ENCODE data around the gene OOSP4A.

OOSP4A gene

DNA sequence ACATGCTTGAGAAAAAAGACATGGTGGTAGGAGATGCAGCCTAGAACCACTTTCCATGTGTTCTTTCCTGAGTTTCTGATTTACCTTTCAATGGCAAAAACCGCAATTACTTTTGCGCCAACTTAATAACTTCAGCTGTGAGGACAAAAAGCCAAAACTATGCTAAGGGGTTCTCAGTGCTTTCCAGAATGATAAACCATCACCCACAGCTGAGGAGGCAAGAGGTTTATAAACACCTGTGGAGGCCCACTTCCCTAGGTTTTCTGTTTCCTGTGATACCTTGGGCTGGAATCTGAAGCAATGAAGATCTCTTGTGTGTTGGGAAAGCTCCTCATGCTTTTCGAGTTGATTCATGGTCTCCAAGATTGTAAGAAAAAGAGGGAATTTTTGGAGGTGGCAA is at the start of gene OOSP4A:
OOSP4A (plus strand) TSS at position 301 of the 400 bp plus-strand sequence; CDS start at position 301, 0 bp downstream.
- no peak for DNase-seq

DNA sequence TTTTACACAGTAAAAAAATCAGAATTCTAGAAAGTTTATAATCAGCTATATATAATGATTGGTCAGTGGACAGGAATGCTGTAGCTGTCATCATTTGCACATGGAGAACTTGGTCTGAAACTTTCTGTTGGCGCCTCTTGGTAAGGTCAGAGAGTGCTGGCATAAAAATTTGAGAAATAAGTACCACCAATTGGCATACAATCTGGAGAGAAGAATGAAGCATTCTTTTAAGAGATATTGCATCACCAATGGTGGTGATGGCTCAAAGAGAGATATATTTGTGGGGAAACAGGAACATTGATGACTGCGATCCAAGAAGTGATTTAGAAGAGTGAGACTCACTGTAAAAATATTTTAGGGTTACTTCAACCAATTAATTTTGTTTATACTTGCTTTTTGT is 45.4 kb upstream of the OOSP4A start:
- DNase-seq: no peak

DNA sequence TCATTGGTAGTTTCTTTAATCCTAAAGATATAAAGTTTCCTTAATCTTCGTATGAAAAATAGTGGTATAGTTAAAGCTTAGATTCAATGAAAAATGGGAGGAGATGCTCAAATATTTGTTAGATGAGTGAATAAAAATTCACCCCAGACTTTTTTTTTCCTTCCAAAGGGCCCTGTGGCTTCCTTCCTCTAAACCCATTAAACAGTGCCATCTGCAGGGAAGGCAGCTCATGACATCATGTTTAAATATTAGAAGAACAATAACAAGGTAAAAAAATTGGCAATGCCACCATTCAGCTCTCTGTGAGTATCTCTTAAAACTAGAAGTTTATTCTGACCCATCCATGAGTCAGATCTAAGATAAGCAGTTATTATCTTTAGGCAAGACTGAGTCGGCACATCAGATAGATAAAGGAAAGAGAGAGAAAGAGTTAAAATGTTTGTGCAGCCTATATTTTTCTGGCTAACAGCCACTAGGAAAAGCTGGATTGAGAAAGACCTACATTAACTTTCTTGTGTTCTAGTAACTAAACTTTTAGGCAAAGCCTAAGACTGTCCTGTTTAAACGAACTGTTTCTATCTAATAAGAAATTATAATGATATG is 44.7 kb upstream of the OOSP4A start:
- peak; percentile 48 for DNase-seq

DNA sequence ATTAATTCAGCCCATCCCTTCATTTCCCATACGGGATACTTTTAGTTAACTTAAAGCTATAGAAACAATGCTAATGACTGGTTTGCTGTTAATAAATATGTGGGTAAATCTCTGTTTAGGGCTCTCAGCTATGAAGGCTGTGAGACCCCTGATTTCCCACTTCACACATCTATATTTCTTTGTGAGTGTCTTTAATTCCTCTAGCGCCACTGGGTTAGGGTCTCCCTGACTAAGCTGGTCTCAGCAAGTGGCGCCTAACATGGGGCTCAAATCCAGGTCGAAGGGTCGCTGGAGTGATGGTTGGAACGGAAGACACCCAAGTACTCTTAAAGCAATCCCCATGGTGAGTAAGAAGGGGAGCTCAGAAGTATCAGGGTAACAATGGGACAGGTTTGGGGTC is 40.0 kb upstream of the OOSP4A start:
- DNase-seq: no peak

DNA sequence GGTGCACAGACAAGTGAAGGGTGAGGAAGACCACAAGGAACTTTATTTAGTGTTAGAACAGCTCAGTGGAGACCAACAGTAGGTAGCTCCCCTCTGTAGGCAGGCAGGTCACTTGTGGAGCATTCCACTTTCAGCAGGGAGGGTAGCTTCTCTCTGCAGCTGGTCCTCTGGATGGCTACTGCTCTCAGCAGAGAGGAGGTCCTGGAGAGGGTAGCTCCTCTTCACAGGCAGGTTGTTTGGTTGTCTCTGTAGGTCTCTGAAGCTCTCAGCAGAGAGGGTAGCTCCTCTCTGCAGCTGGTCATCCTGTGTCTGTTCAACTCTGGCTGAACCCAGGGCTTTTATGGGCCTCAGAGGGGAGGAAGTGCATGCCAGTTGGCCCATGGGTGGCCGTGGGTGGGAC is 32.1 kb upstream of the OOSP4A start:
- DNase-seq: no peak

DNA sequence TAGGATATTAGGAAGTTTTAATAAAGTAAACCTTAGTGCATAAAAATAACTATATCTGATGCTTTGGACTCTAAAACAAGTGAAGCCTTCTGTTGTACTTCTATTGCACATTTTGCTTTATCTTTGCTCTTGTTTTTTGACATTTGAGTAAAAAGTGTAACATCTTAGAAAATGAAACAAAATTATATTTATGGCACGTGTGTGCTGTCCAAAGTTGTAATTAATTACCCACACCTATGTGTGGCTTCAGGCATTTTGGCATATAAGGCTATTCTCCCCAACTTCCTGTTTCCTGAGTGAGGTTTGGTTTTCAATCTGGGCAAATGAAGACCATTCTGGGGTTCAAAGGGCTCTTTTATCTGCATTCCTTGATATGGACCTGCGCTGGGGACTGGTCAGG is 25.7 kb upstream of the OOSP4A start, which contains the start of gene OOSP1:
OOSP1 (plus strand) TSS at position 301 of the 400 bp plus-strand sequence; CDS start at position 324, 23 bp downstream.
- no peak for DNase-seq

DNA sequence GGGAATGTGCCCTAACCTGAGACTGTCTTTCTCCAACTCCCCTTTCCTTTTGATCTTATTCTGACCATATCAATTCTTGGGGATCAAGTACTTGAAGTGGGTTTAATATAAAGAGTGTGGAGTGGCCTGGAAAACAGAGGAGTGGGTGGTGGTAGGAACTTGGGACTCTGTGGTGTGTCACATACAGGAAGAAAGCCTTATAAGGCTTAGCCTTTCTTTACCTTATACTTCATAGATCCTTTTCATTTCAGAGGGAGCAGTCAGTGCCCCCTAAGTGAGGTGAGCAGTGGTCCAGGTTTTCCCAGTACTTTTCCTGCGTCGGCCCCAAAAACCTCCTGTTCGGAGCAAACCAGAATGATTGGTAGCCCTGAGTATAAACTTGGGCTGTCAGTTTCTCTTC is 25.1 kb upstream of the OOSP4A start:
- no peak for DNase-seq

DNA sequence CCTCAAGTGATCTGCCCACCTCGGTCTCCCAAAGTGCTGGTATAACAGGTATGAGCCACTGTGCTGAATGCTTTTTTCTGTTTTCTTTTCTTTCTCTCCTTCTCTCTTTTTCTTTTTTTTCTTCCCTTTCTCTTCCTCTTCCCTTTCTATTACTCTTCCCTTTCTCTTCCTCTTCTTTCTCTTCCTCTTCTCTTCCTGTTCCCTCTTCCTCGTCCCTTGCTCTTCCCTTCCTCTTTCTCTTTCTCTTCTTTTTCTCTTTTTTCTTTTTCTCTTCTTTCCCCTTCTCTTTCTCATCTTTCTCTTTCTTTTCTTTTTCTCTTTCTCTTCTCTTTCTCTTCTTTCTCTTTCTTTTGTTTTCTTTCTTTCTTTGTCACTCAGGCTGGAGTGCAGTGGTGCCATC is 24.4 kb upstream of the OOSP4A start:
- no peak for DNase-seq

DNA sequence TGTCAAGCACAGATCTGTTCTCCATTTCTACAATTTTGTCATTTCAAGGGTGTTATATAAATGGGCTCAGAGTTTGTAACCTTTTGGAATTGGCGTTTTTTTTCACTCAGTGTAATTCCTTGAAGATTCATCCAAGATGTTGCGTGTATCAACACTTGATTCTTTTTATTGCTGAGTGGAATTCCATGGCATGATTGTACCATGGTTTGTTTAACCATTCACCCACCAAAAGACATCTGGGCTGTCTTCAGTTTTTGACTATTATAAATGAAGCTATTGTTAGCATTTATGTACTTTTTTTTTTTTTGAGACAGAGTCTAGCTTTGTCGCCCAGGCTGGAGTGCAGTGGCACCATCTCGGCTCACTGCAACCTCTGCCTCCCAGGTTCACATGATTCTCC is 22.7 kb upstream of the OOSP4A start:
- no peak for DNase-seq

DNA sequence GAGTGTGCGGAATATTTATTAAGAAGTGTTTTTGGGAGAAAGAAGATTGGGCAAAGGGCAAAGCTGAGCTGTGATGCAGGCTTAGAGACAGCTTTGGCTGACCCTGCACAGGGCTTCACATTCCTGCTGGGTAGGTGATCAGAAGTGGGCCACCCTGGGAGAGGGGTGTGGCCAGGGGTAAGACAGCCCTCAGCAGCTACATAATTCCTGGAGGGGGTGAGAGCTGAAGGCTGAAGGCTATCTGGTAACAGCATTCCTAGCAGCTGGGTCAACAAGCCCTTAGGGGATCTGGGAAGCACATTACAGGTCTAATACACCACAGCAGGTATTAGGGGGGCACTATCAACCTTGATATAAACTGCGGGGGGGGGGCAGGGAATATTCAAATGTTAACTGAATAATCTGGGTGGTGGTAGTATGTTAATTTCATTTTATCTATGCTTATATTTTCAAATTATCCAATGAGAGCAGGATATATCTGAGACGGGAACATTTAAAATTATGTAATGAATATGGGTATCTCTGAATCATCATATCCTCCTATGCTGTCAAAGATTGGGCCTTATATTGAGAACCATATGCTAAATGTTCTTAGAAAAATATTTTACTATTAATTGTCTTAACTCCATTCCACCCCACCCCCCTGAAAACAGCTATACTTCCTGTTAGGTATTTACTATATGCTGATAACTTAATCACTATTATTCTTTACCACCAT is 19.7 kb upstream of the OOSP4A start:
- DNase-seq: no peak

DNA sequence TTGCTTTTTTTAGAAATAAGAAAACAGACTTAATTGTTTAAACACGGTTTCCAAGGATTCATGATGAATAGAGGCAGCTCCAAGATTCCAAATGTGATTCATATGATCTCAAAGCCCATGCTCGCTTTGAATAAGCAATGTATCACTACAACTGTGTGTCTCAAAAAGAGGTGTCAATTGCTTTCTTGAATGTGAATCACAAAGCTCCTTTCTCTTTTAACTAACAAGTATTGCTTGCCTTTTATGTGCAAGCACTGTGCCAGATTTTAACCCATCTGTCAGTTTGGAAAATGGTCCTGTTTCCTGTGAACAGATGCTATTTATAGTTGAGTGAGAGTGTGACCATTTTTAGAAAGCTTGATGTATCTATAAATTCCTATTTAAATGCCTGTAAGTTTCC is 19.1 kb upstream of the OOSP4A start:
- no peak for DNase-seq

DNA sequence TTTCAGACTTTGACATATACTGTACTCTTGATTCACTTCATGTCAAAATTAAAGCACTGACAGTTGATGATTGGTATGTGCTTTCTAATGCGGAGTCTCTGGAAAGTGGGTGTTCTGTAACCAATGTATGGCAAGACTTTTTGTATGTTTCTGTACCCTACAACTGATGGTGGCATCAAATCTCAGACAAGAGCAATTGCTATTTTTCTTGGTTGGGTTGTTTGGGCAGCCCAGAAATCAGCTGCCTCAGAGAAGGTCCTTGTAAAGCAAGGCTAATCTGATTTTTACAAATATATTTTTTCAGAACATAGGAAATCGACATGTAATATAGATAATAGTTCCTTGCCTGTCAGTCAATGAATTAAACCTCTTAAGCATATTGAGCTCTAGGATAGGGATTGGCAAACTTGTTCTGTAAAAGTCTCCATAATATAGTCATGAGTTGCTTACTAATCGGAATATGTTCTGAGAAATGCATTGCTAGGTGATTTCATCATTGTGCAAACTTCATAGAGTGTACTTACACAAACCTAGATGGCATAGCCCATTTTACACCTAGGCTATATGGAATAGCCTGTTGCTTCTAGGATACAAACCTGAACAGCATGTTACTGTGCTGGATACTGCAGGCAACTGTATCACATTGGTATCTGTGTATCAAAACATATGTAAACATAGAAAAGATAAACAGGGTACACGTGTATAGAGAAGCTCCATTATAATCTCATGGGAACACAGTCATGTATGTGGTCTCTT is 10.2 kb upstream of the OOSP4A start:
- no peak for DNase-seq

DNA sequence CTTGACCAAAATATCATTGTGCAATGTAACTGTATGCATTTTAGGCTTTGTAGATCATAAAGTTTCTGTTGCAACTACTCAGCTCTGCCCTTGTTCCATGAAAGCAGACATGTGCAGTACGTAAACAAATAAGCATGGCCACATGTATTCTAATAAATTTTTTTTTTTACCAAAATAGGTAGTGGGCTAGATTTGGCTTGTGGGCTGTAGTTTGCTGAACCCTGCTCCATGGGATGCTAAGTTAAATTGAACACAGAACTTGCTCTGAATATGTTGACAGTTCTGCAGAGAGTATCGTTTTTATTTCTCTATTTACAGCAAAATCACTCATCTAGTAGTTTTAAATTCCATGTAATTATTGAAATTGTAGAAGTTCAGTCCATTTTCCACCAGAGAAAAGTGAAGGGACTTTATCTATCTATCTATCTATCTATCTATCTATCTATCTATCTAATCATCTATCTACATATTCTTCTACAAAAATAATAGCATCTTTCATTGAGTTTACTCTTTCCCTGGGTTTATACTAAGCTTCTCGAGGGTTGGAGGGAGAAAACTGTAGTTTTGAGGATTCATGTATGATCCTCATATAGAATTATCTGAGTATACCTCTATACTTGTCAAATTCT is 9.5 kb upstream of the OOSP4A start:
- DNase-seq: no peak

DNA sequence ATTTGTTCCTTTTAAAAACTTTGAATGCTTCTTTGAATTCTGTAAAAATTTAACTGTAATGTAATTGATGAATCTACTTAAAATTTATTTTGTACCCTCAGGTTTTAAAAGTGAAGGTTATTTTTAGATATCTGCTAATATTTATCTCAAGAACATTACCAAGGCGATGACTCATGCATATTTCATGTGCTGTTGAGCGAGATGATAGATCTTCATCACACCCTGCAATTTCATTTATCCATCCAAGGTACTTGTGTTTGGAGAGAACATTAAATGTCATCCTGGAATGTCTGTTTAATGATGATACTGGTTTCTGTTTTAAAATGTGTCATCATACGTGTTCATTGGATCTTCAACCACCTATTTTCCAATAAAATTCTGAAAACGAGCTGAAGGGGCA is 6.7 kb upstream of the OOSP4A start:
- no peak for DNase-seq

DNA sequence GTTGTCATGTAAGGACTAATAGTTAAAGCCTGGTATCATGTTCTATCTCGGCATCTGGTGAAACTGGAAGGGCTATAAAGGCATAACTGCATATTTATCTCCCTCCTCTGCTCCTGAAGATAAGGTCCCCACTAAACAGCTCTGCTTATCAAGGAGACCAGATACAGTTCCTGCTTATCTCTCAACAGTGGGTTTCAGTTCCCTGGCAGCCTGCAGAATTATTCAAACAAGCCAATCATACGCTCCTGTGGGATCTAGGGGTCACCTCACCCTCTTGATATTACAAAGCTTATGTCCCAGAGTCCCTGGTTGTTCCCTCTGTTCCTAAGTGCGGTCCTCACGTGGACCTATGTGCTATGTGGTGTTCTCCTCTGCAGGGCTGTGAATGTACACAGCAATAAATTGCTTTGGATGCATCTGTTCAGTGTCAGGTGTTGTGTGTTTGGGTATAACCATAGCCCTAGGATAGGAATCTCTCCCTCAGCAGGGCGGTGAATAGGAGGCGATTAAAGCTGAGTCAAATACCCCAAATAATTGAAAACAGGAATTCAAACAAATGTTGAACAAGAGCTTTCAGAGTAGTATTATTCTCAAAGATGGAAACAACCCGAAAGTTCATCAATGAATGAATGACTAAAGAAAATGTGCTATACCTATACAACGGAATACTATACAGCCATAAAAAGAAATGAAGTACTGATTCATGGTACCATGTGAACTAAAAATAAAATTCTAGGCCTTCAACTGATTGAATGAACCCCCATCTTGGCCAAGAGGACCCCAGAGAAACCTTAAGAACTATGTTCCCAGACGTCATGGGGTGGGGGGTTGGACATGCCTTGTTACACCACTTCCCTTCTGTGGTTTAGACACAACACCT is 3.1 kb upstream of the OOSP4A start:
- DNase-seq: no peak

DNA sequence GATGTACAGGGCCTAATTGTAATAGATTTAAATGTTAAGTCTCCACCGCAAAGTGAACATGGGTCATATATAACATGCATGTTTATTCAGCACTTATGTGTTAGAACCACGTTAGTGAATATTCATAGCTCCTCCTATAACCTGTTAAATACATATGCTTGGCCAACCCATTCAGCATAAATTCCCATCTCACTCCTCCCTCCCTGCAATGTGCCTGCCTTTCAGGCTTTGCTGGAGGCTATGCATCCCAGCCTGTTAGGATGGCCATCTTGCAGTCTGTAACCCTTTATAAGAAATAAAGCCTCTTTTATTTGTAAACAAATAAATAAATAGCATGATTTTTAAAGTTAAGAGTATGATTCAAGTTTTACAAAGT is 1.7 kb upstream of the OOSP4A start:
- no peak for DNase-seq

DNA sequence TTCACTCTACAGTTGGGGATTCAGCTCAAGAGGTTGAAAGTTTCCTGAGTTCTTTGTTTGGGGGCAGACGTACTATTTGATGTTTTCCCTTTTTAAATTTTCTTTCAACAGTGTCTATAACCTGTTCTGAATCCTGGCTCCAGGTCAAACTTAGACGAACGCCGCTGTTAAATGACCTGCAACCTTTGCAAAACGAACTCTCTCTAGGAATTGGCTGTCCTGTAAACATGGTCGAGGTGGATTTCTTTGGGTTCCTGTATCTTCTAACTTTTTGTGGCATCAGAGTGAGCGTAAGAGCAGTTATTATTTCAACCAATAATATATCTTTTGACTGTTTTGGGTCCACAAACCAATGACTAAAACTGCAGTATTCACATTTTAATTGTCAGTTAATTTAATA is 1.6 kb downstream of the OOSP4A start:
- DNase-seq: no peak

DNA sequence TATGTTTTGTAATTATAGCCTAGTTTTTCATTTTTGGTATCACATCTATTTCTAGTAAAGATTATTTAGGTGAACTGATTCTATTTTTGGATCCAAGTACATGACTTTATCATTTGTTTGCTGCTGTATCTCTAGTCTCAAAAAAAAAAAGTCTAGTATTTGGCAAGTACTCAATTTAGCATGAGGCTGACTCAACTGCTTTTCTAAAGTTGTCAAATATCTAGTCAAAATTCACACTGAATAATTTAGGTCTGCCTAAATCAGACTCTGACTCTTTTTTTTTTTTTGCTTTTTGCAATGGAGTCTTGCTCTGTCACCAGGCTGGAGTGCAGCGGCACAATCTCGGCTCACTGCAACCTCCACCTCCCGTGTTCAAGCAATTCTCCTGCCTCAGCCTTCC is 2.4 kb downstream of the OOSP4A start:
- DNase-seq: no peak

DNA sequence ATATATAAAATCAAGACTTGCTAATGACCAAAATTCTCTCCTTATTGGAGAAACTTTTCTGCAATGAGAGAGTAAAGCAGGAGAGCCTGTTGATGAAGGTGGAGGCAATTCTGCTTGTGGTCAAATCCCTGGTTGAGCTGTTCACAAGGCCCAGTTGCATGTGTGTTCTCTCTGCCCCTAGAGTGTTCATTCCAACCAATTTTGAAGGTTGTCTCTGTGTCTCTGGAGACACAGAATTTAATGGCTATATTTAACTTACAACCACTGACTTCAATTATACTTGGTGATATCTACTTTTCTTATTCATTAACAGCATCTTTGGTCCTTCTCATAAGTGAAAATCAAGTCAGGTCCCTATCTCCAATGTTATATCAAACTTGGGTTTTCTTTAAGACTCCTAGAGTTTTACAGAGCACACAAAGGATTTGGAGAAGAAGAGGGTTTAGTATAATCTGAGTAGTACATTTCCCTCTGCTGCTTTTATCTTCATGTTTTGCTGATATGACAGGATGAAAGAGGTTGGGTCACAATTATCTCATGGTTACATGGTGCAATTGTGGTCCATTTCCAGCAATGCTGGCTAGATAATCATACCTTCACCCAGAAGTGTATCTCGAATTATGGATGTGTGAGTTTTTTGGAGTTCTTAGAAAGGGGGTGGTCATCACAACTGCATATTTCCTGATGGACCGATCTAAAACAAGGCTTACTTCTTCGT is 4.0 kb downstream of the OOSP4A start:
- no peak for DNase-seq

DNA sequence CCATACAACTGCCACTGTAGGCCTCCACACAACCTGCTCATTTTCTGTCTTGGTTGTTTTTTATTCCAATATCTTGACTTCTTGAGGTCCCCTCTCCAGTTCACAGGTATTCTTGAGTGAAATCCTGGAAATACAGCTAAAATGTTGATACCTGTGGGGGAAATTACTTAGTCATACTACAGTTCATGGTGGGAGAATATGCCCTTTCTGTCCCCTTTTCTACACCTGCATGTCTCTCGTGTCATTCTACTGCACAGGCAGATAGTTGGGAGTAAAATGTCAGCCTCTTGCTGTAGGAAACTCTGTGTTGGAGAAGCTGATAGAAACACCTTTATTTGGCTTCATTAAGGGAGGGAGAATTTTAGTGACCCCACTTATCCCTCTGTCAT is 4.6 kb downstream of the OOSP4A start:
- no peak for DNase-seq

DNA sequence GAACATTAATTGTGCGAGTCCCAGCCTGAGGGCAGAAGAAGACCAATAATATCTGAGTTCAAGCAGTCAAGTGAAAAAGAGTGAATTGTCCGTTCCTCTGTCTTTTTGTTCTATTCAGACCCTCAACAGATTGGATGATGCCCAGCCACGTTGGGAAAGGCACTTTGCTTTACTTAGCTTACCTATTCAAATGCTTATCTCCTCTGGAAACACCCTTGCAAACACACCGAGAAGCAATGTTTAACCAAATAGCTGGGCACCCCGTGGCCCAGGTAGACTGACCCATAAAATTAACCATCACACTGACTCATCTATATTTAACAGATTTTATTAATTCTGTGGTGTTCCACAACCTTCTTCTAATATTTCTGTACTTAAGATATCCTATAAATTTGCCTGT is 9.3 kb downstream of the OOSP4A start:
- no peak for DNase-seq

All from NCI-H774 (cell line).